Measurements from ENCODE around the gene PIP5KL1. TPM values are rescaled to one million over a fixed set of nuclear protein-coding genes. Genes with fewer than 3 reads are reported as not detected.

The PIP5KL1 gene
- total RNA-seq, 6 experiments from 2014 or later, result 1.7 to 3.1 (median 2.1) TPM

- H3K4me1 Mint-ChIP-seq (ENCODE audit: low read depth), result peaks cover 26% of the 10 kb centered on the region
- peaks cover 2% of the 10 kb centered on the region for H3K27me3 Mint-ChIP-seq (ENCODE audit: insufficient read depth)
- no peak for TF ChIP-seq CTCF (IDR thresholded peaks at IDR 0.05)
- H3K4me3 Mint-ChIP-seq, result no peak overlapping the region
- no peaks in the 10 kb centered on the region for H3K9me3 Mint-ChIP-seq
- DNase-seq, result no peak
- no peak overlapping the region for H3K27ac Mint-ChIP-seq
- H3K36me3 Mint-ChIP-seq (ENCODE audit: low read depth), result no peaks in the 10 kb centered on the region
These were observed 56.0 kb downstream of the PIP5KL1 start for GRCh38 chr9:127874301-127875221.

- H3K4me3 Mint-ChIP-seq, result no peak overlapping the region
- H3K36me3 Mint-ChIP-seq (ENCODE audit: low read depth), result no peaks in the 10 kb centered on the region
- peaks cover 26% of the 10 kb centered on the region for H3K4me1 Mint-ChIP-seq (ENCODE audit: low read depth)
- H3K27me3 Mint-ChIP-seq (ENCODE audit: insufficient read depth), result peaks cover 2% of the 10 kb centered on the region
- no peaks in the 10 kb centered on the region for H3K9me3 Mint-ChIP-seq
- DNase-seq, result no peak
- no peak overlapping the region for H3K27ac Mint-ChIP-seq
- no peak for TF ChIP-seq CTCF (IDR thresholded peaks at IDR 0.05)
These were observed 56.7 kb downstream of the PIP5KL1 start for GRCh38 chr9:127873886-127874285.

- no peak for TF ChIP-seq CTCF (IDR thresholded peaks at IDR 0.05)
- Mint-ChIP-seq H3K9me3 (no peaks in the 10 kb centered on the region), H3K27me3 (ENCODE audit: insufficient read depth) (peaks cover 2% of the 10 kb centered on the region), H3K4me1 (ENCODE audit: low read depth) (peaks cover 23% of the 10 kb centered on the region), H3K4me3 (no peak overlapping the region), H3K36me3 (ENCODE audit: low read depth) (0 out of 2 replicates have a peak, but pooled peaks cover 4% of the 10 kb centered on the region), H3K27ac (no peak overlapping the region)
- DNase-seq, result no peak
These were observed 57.3 kb downstream of the PIP5KL1 start for GRCh38 chr9:127873223-127873691.

- no peak overlapping the region for H3K27ac Mint-ChIP-seq
- H3K4me1 Mint-ChIP-seq (ENCODE audit: low read depth), result peaks cover 18% of the 10 kb centered on the region; the same call in 1 of the 2 replicates
- H3K36me3 Mint-ChIP-seq (ENCODE audit: low read depth), result 0 out of 2 replicates have a peak, but pooled peaks cover 4% of the 10 kb centered on the region
- no peak for TF ChIP-seq CTCF (IDR thresholded peaks at IDR 0.05)
- H3K27me3 Mint-ChIP-seq (ENCODE audit: insufficient read depth), result peaks cover 2% of the 10 kb centered on the region
- DNase-seq, result no peak
- no peaks in the 10 kb centered on the region for H3K9me3 Mint-ChIP-seq
- no peak overlapping the region for H3K4me3 Mint-ChIP-seq
These were observed 58.0 kb downstream of the PIP5KL1 start for GRCh38 chr9:127872369-127873222.

- no peak for DNase-seq
- no peak overlapping the region for H3K27ac Mint-ChIP-seq
- no peak for TF ChIP-seq CTCF (IDR thresholded peaks at IDR 0.05)
These were observed 59.0 kb downstream of the PIP5KL1 start for GRCh38 chr9:127871531-127871930.

More at GRCh38 chr9:127871531-127871930, 59.0 kb downstream of the PIP5KL1 start:
- Mint-ChIP-seq H3K9me3 (no peaks in the 10 kb centered on the region), H3K36me3 (ENCODE audit: low read depth) (0 out of 2 replicates have a peak, but pooled peaks cover 4% of the 10 kb centered on the region), H3K27me3 (ENCODE audit: insufficient read depth) (no peaks in the 10 kb centered on the region; the same call in none of the 2 replicates), H3K4me3 (no peak overlapping the region), H3K4me1 (ENCODE audit: low read depth) (peaks cover 18% of the 10 kb centered on the region; the same call in 1 of the 2 replicates)
